Measurements from ENCODE around the gene OCEL1.

DNA sequence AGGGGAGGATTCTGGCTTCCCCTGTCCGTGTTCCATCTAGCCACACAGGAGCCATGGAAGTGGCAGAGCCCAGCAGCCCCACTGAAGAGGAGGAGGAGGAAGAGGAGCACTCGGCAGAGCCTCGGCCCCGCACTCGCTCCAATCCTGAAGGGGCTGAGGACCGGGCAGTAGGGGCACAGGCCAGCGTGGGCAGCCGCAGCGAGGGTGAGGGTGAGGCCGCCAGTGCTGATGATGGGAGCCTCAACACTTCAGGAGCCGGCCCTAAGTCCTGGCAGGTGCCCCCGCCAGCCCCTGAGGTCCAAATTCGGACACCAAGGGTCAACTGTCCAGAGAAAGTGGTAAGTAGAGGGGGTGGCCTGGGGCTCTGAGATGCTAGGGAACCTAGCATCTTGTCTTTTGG lies 42.7 kb downstream of the OCEL1 start:
- TF ChIP-seq, protein P1, sequence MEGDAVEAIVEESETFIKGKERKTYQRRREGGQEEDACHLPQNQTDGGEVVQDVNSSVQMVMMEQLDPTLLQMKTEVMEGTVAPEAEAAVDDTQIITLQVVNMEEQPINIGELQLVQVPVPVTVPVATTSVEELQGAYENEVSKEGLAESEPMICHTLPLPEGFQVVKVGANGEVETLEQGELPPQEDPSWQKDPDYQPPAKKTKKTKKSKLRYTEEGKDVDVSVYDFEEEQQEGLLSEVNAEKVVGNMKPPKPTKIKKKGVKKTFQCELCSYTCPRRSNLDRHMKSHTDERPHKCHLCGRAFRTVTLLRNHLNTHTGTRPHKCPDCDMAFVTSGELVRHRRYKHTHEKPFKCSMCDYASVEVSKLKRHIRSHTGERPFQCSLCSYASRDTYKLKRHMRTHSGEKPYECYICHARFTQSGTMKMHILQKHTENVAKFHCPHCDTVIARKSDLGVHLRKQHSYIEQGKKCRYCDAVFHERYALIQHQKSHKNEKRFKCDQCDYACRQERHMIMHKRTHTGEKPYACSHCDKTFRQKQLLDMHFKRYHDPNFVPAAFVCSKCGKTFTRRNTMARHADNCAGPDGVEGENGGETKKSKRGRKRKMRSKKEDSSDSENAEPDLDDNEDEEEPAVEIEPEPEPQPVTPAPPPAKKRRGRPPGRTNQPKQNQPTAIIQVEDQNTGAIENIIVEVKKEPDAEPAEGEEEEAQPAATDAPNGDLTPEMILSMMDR (IDR thresholded peaks at IDR 0.05), result no peak
- TF ChIP-seq POLR2A (IDR thresholded peaks at IDR 0.05), result no peak
